KMS-11 (cell line): ENCODE results near the gene PRSS21.

ENCODE experiments used
- H2AFZ ChIP-seq: fragments of 200-600 bp; sonication (generic); 2 replicates; pipeline ENCODE4 v1.6.1; 2016; ENCODE audit warnings: antibody characterized with exemption, mixed run types, low read depth
- H3K27ac ChIP-seq: fragments of 200-600 bp; sonication (generic); 2 replicates; pipeline ENCODE4 v1.6.1; 2016; ENCODE audit warnings: mild to moderate bottlenecking, mixed run types
- H3K27me3 ChIP-seq: fragments of 200-600 bp; sonication (generic); 2 replicates; pipeline ENCODE4 v1.6.1; 2017; ENCODE audit warnings: mild to moderate bottlenecking, low read depth, mixed run types, moderate library complexity; ENCODE audit not compliant: insufficient read depth
- H3K36me3 ChIP-seq: fragments of 200-600 bp; sonication (generic); 2 replicates; pipeline ENCODE4 v1.6.1; 2017; ENCODE audit warnings: mild to moderate bottlenecking, mixed run types; ENCODE audit not compliant: insufficient read depth
- H3K4me1 ChIP-seq: fragments of 200-600 bp; sonication (generic); 2 replicates; pipeline ENCODE4 v1.6.1; 2016; ENCODE audit warnings: mild to moderate bottlenecking, low read depth, mixed run types; ENCODE audit not compliant: poor library complexity, severe bottlenecking
- H3K4me2 ChIP-seq: fragments of 200-600 bp; sonication (generic); 2 replicates; pipeline ENCODE4 v1.7.0; 2016; ENCODE audit warnings: mild to moderate bottlenecking, mixed run types
- H3K4me3 ChIP-seq: fragments of 200-600 bp; sonication (generic); IDR thresholded peaks from 2 replicates; pipeline ENCODE4 v1.6.1; 2017; ENCODE audit warnings: low read depth, low read length, mixed read lengths; ENCODE audit not compliant: insufficient read depth
- H3K79me2 ChIP-seq: fragments of 200-600 bp; sonication (generic); 2 replicates; pipeline ENCODE4 v1.6.1; 2016; ENCODE audit warnings: low read depth, mixed run types; ENCODE audit not compliant: insufficient read depth
- H3K9ac ChIP-seq: fragments of 200-600 bp; sonication (generic); 2 replicates; pipeline ENCODE4 v1.6.1; 2016; ENCODE audit warnings: mild to moderate bottlenecking, mixed run types
- H4K20me1 ChIP-seq: fragments of 200-600 bp; sonication (generic); 2 replicates; pipeline ENCODE4 v1.6.1; 2016; ENCODE audit warnings: mild to moderate bottlenecking, mixed run types; ENCODE audit not compliant: insufficient read depth
- CTCF ChIP-seq: fragments of 200-600 bp; sonication (generic); conservative IDR thresholded peaks from 2 replicates; pipeline ENCODE4 v1.6.1; 2017; ENCODE audit warnings: low read depth, mild to moderate bottlenecking, antibody characterized with exemption, low read length, moderate library complexity, mixed read lengths

PRSS21 gene

GRCh38 chr16:2819179-2819938, 2.3 kb downstream of the PRSS21 start:
- Histone ChIP-seq H3K4me2 (no peak overlapping the region), H3K9ac (no peak overlapping the region), H4K20me1 (no peaks in the 10 kb centered on the region), H3K27ac (no peak overlapping the region), H3K4me1 (no peaks in the 10 kb centered on the region), H3K36me3 (no peaks in the 10 kb centered on the region), H3K4me3 (no peak overlapping the region), H2AFZ (no peak overlapping the region), H3K79me2 (no peaks in the 10 kb centered on the region), H3K27me3 (peaks cover 90% of the 10 kb centered on the region)
- no peak for TF ChIP-seq CTCF

DNA sequence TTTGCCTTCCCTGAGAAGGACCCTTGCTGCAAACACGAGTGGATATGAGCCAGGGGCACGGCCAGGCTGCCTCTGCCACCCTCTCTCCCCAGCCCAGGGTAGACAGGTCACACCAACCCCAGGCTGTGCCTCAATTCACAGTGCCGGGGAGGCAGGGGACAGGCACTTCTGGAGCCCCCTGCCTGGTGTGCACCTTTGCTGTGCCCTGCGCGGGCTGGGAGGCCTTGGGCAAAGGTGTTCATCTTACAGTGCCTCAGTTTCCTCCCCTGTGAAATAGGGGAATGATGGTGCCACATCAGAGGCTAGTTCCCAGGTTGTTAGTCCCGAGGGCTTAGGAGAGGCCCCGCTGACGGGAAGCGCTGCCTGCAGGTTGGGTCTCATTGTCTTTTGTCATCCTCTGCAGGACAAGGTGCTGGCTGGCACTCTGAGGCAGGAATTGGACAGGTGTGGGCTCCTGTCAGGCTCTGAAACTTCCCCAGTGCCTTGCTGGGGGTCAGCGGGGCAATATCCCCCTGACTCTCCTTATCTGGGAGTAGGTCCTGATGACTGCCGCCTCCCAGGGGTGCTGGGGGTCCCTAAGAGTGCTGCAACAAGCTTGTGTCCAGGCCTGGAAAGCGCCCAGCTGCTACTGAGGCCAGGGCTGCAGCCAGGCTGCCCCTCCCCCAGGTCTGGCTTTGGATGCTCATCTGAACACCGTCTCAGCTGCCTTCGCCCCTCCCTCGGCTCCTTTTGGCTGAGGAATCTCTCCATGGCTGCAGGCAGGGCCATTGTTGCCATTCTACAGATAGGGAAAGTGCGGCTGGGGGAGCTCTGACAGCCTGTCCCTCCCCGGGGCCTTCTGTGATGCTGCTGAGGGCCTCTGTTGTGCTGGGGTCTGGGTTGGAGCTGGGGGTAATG, 3.1 kb downstream of the PRSS21 start:
- Histone ChIP-seq H3K4me1 (no peaks in the 10 kb centered on the region), H3K9ac (no peak overlapping the region), H3K4me3 (no peak overlapping the region), H3K27ac (no peak overlapping the region), H4K20me1 (no peaks in the 10 kb centered on the region), H3K27me3 (peaks cover 90% of the 10 kb centered on the region), H3K79me2 (no peaks in the 10 kb centered on the region), H3K4me2 (no peak overlapping the region), H3K36me3 (no peaks in the 10 kb centered on the region), H2AFZ (no peak overlapping the region)
- no peak for TF ChIP-seq CTCF

DNA sequence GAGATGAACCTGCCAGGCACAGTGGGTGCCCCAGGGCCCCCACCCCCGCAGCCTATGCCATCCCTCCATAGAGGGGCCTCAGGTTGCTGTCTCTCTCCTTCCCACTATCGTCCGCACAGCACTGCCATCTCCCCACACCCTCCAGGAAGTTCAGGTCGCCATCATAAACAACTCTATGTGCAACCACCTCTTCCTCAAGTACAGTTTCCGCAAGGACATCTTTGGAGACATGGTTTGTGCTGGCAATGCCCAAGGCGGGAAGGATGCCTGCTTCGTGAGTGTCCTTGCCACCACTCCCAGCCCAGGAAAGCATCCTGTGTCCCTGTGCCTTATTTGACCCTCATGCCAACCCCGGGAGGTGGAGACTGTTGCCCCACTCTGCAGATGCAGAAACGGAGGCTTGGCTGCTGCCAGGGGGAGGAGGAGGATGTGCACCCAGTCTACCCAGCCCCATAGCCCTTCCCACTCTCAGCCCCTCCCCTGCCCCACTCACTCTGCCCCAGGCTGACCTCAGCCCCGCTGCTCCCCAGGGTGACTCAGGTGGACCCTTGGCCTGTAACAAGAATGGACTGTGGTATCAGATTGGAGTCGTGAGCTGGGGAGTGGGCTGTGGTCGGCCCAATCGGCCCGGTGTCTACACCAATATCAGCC, 3.9 kb downstream of the PRSS21 start:
- no peak overlapping the region for H3K27ac ChIP-seq
- H3K4me3 ChIP-seq, result no peak overlapping the region
- no peaks in the 10 kb centered on the region for H3K79me2 ChIP-seq
- H4K20me1 ChIP-seq, result no peaks in the 10 kb centered on the region
- no peak overlapping the region for H3K4me2 ChIP-seq
- peaks cover 90% of the 10 kb centered on the region for H3K27me3 ChIP-seq
- no peaks in the 10 kb centered on the region for H3K4me1 ChIP-seq
- H3K36me3 ChIP-seq, result no peaks in the 10 kb centered on the region
- TF ChIP-seq CTCF, result no peak
- no peak overlapping the region for H3K9ac ChIP-seq
- H2AFZ ChIP-seq, result no peak overlapping the region

DNA sequence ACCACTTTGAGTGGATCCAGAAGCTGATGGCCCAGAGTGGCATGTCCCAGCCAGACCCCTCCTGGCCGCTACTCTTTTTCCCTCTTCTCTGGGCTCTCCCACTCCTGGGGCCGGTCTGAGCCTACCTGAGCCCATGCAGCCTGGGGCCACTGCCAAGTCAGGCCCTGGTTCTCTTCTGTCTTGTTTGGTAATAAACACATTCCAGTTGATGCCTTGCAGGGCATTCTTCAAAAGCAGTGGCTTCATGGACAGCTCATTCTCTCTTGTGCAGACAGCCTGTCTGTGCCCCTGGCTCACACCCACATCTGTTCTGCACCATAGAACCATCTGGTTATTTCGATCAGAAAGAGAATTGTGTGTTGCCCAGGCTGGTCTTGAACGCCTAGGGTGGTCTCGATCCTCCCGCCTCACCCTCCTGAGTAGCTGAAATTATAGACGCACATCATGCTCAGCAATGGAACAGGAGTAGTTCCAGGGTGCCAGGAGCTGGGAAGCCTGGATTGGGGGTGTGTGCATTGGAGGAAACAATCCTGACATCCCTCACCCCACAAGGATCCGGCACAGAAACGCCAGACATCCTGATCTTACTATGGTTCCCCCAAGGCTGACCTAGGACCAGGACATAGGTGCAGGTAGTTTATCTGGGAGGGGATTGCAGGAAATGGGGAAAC, 4.6 kb downstream of the PRSS21 start:
- Histone ChIP-seq H3K4me2 (no peak overlapping the region), H3K9ac (no peak overlapping the region), H3K4me3 (no peak overlapping the region), H3K36me3 (no peaks in the 10 kb centered on the region), H3K4me1 (no peaks in the 10 kb centered on the region), H3K79me2 (no peaks in the 10 kb centered on the region), H4K20me1 (no peaks in the 10 kb centered on the region), H2AFZ (no peak overlapping the region), H3K27me3 (peaks cover 90% of the 10 kb centered on the region), H3K27ac (no peak overlapping the region)
- no peak for TF ChIP-seq CTCF
